Activated naive CD8-positive, alpha-beta T cell treated with anti-CD3 and anti-CD28 coated beads, Interleukin-2, amount 50 U/mL, for 24 hours (primary cell): Measurements from ENCODE around the gene MTARC2.

Experiments used
- ATAC-seq: fragments of 150-1000 bp; cut with Tn5 transposase; one replicate; pipeline ENCODE4 v1.10.0; 2021
- DNase-seq: peaks from one replicate; pipeline ENCODE4 v3.0.0; 2021
- H3K27ac Mint-ChIP-seq: one replicate; pipeline ENCODE4 v1.8.0; 2021; ENCODE audit warnings: mild to moderate bottlenecking, mixed read lengths
- H3K27me3 Mint-ChIP-seq: one replicate; pipeline ENCODE4 v1.8.0; 2021; ENCODE audit warnings: mixed read lengths
- H3K36me3 Mint-ChIP-seq: one replicate; pipeline ENCODE4 v1.8.0; 2021; ENCODE audit warnings: low read depth, mixed read lengths
- H3K4me1 Mint-ChIP-seq: one replicate; pipeline ENCODE4 v1.8.0; 2021; ENCODE audit warnings: mixed read lengths
- H3K4me3 Mint-ChIP-seq: one replicate; pipeline ENCODE4 v1.8.0; 2021; ENCODE audit warnings: mild to moderate bottlenecking, moderate library complexity, mixed read lengths
- H3K9me3 Mint-ChIP-seq: one replicate; pipeline ENCODE4 v1.8.0; 2021; ENCODE audit warnings: mixed read lengths

MTARC2 gene

DNA sequence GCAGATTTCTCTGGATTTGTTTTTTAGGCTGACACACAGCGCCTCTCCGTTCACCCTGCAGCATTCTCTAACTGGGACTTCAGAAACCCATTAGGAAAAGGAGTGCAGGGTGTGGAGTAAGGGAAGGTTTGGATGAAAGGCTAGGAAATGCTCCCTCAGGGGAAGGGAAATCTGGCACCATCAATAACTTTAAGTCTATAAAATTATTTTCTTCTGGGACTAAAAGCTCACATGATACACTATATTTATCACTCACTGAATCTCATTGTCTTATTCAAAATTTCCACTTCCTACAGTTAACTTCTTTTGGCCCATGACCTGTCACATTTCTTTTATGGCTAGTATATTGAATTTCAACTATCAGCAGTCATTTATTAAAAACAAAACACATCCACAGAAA, 85.3 kb downstream of the MTARC2 start:
- H3K36me3 Mint-ChIP-seq = no peaks in the 10 kb centered on the region
- ATAC-seq = no peak
- no peak overlapping the region for H3K27ac Mint-ChIP-seq
- no peaks in the 10 kb centered on the region for H3K4me1 Mint-ChIP-seq
- no peak overlapping the region for H3K4me3 Mint-ChIP-seq
- peaks cover 13% of the 10 kb centered on the region for H3K27me3 Mint-ChIP-seq
- DNase-seq = no peak
- no peaks in the 10 kb centered on the region for H3K9me3 Mint-ChIP-seq
